HG03066 (cell line): ENCODE results near the gene ASIC3.
"Not testable (repeated sequence)": the region's sequence is repeated elsewhere in the genome, so short reads cannot be mapped to it uniquely, and the experiment has no call there.

ENCODE experiments used
- ATAC-seq: cut with Tn5 transposase; IDR thresholded peaks from one replicate; pipeline ENCODE4 v1.9.1; 2021; ENCODE audit warnings: low read depth; ENCODE audit not compliant: unreplicated experiment

Gene ASIC3

GRCh38 chr7:151047976-151048815 lies at the start of gene ASIC3:
ASIC3 (plus strand) TSS chr7:151048531; CDS start chr7:151048886, 355 bp downstream.
- no peak for ATAC-seq

- ATAC-seq: no peak
Observed at GRCh38 chr7:150999001-150999400, 49.3 kb upstream of the ASIC3 start.

- no peak for ATAC-seq
Observed at GRCh38 chr7:150999497-151000230, 48.7 kb upstream of the ASIC3 start.

GRCh38 chr7:151000897-151001495 lies 47.3 kb upstream of the ASIC3 start:
- ATAC-seq: no peak

- ATAC-seq: no peak
Observed at GRCh38 chr7:151001546-151001945, 46.8 kb upstream of the ASIC3 start.

- no peak for ATAC-seq
Observed at GRCh38 chr7:151003572-151003971, 44.8 kb upstream of the ASIC3 start.

GRCh38 chr7:151005566-151005965 lies 42.8 kb upstream of the ASIC3 start:
- no peak for ATAC-seq

GRCh38 chr7:151006590-151007300 lies 41.6 kb upstream of the ASIC3 start:
- no peak for ATAC-seq

GRCh38 chr7:151007469-151007898 lies 40.8 kb upstream of the ASIC3 start:
- ATAC-seq: no peak

GRCh38 chr7:151008143-151008510 lies 40.2 kb upstream of the ASIC3 start:
- ATAC-seq: no peak

GRCh38 chr7:151008511-151009323 lies 39.6 kb upstream of the ASIC3 start:
- peak; percentile 63 for ATAC-seq

GRCh38 chr7:151009327-151010036 lies 38.8 kb upstream of the ASIC3 start:
- ATAC-seq: no peak

- ATAC-seq: no peak
Observed at GRCh38 chr7:151010037-151010306, 38.4 kb upstream of the ASIC3 start.

GRCh38 chr7:151010307-151011096 lies 37.8 kb upstream of the ASIC3 start:
- ATAC-seq: no peak

GRCh38 chr7:151011097-151011409 lies 37.3 kb upstream of the ASIC3 start:
- no peak for ATAC-seq

- not testable (repeated sequence) for ATAC-seq
Observed at GRCh38 chr7:151011616-151012015, 36.7 kb upstream of the ASIC3 start.

- no peak for ATAC-seq
Observed at GRCh38 chr7:151012031-151012692, 36.2 kb upstream of the ASIC3 start.

- no peak for ATAC-seq
Observed at GRCh38 chr7:151012911-151013347, 35.4 kb upstream of the ASIC3 start.
